GM12874 (cell line): ENCODE results near the gene RIPK3.
A peak's percentile ranks its signal among the peaks of the same experiment; 100 is the strongest.

Source experiments
- TF ChIP-seq, protein P1 (sequence below): IDR thresholded peaks from 2 replicates; pipeline ENCODE4 v1.5.1; 2011; ENCODE audit warnings: low read depth, mild to moderate bottlenecking, control low read depth, low read length, moderate library complexity; ENCODE audit not compliant: insufficient read depth

The RIPK3 gene

DNA sequence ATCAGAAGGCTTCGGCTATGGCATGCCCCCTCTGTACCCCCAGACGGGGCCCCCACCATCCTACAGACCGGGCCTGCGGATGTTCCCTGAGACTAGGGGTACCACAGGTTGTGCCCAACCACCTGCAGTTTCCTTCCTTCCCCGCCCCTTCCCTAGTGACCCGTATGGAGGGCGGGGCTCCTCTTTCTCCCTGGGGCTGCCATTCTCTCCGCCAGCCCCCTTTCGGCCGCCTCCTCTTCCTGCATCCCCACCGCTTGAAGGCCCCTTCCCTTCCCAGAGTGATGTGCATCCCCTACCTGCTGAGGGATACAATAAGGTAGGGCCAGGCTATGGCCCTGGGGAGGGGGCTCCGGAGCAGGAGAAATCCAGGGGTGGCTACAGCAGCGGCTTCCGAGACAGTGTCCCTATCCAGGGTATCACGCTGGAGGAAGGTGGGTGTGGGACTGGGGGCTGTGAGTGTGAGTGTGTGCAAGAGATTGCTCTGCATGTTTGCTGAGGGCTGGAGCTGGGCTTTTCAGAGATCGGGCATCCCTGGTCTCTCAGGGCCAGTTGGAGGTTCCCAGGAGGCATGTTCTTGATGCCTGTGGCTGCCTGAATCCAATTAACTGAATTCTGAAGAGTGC lies 36.8 kb upstream of the RIPK3 start:
- TF ChIP-seq, protein P1, sequence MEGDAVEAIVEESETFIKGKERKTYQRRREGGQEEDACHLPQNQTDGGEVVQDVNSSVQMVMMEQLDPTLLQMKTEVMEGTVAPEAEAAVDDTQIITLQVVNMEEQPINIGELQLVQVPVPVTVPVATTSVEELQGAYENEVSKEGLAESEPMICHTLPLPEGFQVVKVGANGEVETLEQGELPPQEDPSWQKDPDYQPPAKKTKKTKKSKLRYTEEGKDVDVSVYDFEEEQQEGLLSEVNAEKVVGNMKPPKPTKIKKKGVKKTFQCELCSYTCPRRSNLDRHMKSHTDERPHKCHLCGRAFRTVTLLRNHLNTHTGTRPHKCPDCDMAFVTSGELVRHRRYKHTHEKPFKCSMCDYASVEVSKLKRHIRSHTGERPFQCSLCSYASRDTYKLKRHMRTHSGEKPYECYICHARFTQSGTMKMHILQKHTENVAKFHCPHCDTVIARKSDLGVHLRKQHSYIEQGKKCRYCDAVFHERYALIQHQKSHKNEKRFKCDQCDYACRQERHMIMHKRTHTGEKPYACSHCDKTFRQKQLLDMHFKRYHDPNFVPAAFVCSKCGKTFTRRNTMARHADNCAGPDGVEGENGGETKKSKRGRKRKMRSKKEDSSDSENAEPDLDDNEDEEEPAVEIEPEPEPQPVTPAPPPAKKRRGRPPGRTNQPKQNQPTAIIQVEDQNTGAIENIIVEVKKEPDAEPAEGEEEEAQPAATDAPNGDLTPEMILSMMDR, result no peak

DNA sequence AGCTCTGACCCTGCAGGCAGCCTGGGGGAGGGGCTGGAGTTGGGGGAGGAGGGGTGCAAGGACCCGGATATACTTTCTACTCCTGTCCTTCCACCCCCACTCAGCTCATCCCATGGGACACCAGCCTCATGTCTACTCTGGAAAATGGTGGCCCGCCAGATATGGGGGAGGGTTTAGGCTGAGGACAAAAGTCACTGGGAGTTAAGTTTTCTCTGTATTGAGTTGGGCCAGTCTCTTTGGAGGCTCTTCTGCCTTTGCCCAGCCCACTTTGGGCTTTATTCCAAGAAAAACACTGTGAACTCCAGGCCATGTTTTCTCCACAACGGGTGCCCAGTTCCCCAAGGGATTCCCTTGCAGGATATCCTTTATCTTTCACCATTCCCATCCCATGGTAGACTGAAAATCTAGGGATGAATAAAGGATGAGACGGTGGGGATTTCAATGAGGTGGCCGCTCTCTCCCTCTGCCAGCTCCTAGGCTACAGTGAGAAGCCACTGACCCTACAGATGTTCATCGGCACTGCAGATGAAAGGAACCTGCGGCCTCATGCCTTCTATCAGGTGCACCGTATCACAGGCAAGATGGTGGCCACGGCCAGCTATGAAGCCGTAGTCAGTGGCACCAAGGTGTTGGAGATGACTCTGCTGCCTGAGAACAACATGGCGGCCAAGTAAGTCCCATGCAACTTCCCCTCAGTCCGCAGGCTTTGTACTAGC lies 33.1 kb upstream of the RIPK3 start:
- TF ChIP-seq, protein P1, result no peak

GRCh38 chr14:24370748-24371147 lies 31.0 kb upstream of the RIPK3 start:
- TF ChIP-seq, protein P1, result no peak

- TF ChIP-seq, protein P1, result no peak
Observed at GRCh38 chr14:24369907-24370687, 30.3 kb upstream of the RIPK3 start.

DNA sequence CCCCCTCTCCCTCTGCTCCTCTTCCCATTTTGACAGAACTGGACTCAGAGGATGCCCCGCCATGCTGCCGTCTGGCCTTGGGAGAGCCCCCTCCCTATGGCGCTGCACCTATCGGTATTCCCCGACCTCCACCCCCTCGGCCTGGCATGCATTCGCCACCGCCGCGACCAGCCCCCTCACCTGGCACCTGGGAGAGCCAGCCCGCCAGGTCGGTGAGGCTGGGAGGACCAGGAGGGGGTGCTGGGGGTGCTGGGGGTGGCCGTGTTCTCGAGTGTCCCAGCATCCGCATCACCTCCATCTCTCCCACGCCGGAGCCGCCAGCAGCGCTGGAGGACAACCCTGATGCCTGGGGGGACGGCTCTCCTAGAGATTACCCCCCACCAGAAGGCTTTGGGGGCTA lies 29.7 kb upstream of the RIPK3 start:
- TF ChIP-seq, protein P1, result no peak

- TF ChIP-seq, protein P1, result 0 out of 2 replicates have a peak, but pooled peaks have one; percentile 4
Observed at GRCh38 chr14:24368562-24369252, 28.9 kb upstream of the RIPK3 start.

DNA sequence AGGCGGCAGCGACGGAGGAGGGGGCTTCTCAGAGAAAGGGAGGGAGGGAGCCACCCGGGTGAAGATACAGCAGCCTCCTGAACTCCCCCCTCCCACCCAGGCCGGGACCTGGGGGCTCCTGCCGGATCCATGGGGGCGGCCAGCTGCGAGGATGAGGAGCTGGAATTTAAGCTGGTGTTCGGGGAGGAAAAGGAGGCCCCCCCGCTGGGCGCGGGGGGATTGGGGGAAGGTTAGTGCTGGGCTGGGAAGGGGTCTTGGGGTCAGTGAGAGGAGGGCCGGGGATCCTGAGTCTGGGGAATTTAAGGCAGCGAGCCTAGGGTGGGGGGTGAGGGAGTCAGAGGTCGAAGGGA lies 28.4 kb upstream of the RIPK3 start:
- TF ChIP-seq, protein P1, result no peak
